B cell (primary cell): ENCODE measurements around the gene FUT7. TPM values are rescaled to one million over a fixed set of nuclear protein-coding genes. Genes with fewer than 3 reads are reported as not detected.

ENCODE experiments used
- ATAC-seq: fragments of 200-7000 bp; cut with Tn5 transposase; one replicate; pipeline ENCODE4 v1.10.0; 2021; ENCODE audit warnings: low read depth, mild to moderate bottlenecking, moderate number of reproducible peaks, moderate library complexity
- CTCF ChIA-PET: fragments of 350-600 bp; sonication (Branson Sonifier 250); formaldehyde crosslinking; loops from one replicate; lab custom pipeline; 2021; ENCODE audit warnings: antibody characterized with exemption, inconsistent platforms; lab: Charles Lee
- POLR2A ChIA-PET: fragments of 350-600 bp; sonication (Branson Sonifier 250); formaldehyde crosslinking; loops from one replicate; lab custom pipeline; 2021; ENCODE audit warnings: antibody characterized with exemption; lab: Charles Lee
- DNase-seq: peaks from one replicate; pipeline ENCODE4 v3.0.0; 2013
- H2AFZ ChIP-seq: 2 replicates; pipeline ENCODE4 v1.6.1; 2012; ENCODE audit warnings: mild to moderate bottlenecking, low read depth, low read length; ENCODE audit not compliant: insufficient read depth, poor library complexity, severe bottlenecking
- H3K27ac ChIP-seq, 2 donors: 1 replicate in 1 of 2; 2 replicates in 1 of 2; pipeline ENCODE4 v1.5.1; 2012 to 2013; ENCODE audit warnings: low read length in 2 of 2, mild to moderate bottlenecking in 2 of 2, moderate library complexity in 1 of 2
- H3K27me3 ChIP-seq, 4 experiments: fragments of 200-600 bp in 1 of 4; sonication (generic) in 1 of 4; replicated peaks in 1 of 4; 1 replicate in 2 of 4; 2 replicates in 2 of 4; pipeline versions ENCODE4 v1.6.1 to v1.7.0; 2013 to 2016; ENCODE audit warnings: low read length in 3 of 4, mild to moderate bottlenecking in 2 of 4, mixed read lengths in 1 of 4, moderate library complexity in 1 of 4; ENCODE audit not compliant: insufficient read depth in 4 of 4, control insufficient read depth in 3 of 4; ENCODE audit errors: control extremely low read depth in 1 of 4
- H3K36me3 ChIP-seq, 2 experiments: replicated peaks in 1 of 2; 1 replicate in 1 of 2; 2 replicates in 1 of 2; pipeline versions ENCODE4 v1.6.1 to v1.7.1; 2013; ENCODE audit warnings: low read length in 1 of 2; ENCODE audit not compliant: insufficient read depth in 2 of 2, control insufficient read depth in 1 of 2; ENCODE audit errors: control extremely low read depth in 1 of 2, extremely low read depth in 1 of 2
- H3K4me1 ChIP-seq, 2 donors: fragments of 200-600 bp in 1 of 2; sonication (generic) in 1 of 2; 1 replicate in 1 of 2; 2 replicates in 1 of 2; pipeline versions ENCODE4 v1.5.1 to v1.6.1; 2013 to 2017; ENCODE audit warnings: low read length in 2 of 2; ENCODE audit not compliant: control insufficient read depth in 2 of 2, insufficient read depth in 2 of 2
- H3K4me2 ChIP-seq: replicated peaks from 2 replicates; pipeline ENCODE3; 2012; ENCODE audit warnings: mild to moderate bottlenecking, low read depth, low read length; ENCODE audit not compliant: poor library complexity, severe bottlenecking
- H3K4me3 ChIP-seq, 5 experiments: fragments of 200-600 bp in 1 of 5; sonication (generic) in 1 of 5; 1 replicate in 3 of 5; 2 replicates in 2 of 5; pipeline versions ENCODE4 v1.5.1 to v1.7.0; 2011 to 2016; ENCODE audit warnings: low read length in 4 of 5, mild to moderate bottlenecking in 4 of 5, low read depth in 2 of 5, control low read depth in 1 of 5, moderate library complexity in 1 of 5; ENCODE audit not compliant: insufficient read depth in 1 of 5; ENCODE audit errors: control extremely low read depth in 1 of 5, extremely low read depth in 1 of 5
- H3K79me2 ChIP-seq: fragments of 200-600 bp; sonication (generic); one replicate; pipeline ENCODE4 v1.6.0; 2016; ENCODE audit warnings: low read length; ENCODE audit not compliant: control insufficient read depth, insufficient read depth
- H3K9ac ChIP-seq: fragments of 200-600 bp; sonication (generic); 2 replicates; pipeline ENCODE4 v1.6.1; 2017; ENCODE audit warnings: mild to moderate bottlenecking, low read length, moderate library complexity
- H3K9me3 ChIP-seq, 3 donors: one replicate each; pipeline versions ENCODE4 v1.6.1 to v1.7.1; 2013; ENCODE audit warnings: low read length in 2 of 3; ENCODE audit not compliant: control insufficient read depth in 2 of 3, insufficient read depth in 1 of 3; ENCODE audit errors: control extremely low read depth in 1 of 3
- H4K20me1 ChIP-seq: 2 replicates; pipeline ENCODE4 v1.6.0; 2012; ENCODE audit warnings: mild to moderate bottlenecking, low read length; ENCODE audit not compliant: insufficient read depth, control insufficient read depth, poor library complexity, severe bottlenecking
- H3K27ac Mint-ChIP-seq: one replicate; pipeline ENCODE4 v1.8.0; 2021; ENCODE audit warnings: mixed read lengths
- H3K27me3 Mint-ChIP-seq: one replicate; pipeline ENCODE4 v1.8.0; 2021; ENCODE audit warnings: mixed read lengths
- H3K4me1 Mint-ChIP-seq: one replicate; pipeline ENCODE4 v1.8.0; 2021; ENCODE audit warnings: mixed read lengths
- H3K4me3 Mint-ChIP-seq: one replicate; pipeline ENCODE4 v1.8.0; 2021; ENCODE audit warnings: mixed read lengths
- H3K9me3 Mint-ChIP-seq: one replicate; pipeline ENCODE4 v1.8.0; 2022; ENCODE audit warnings: mixed read lengths; ENCODE audit not compliant: insufficient read depth
- CTCF ChIP-seq: fragments of 200-600 bp; IDR thresholded peaks from one replicate; pipeline ENCODE4 v1.8.0; 2022; ENCODE audit warnings: antibody characterized with exemption, mild to moderate bottlenecking
- EZH2 ChIP-seq: IDR thresholded peaks from 2 replicates; pipeline ENCODE4 v1.6.1; 2012; ENCODE audit warnings: borderline replicate concordance, low read depth, mild to moderate bottlenecking, moderate library complexity, low read length; ENCODE audit not compliant: insufficient read depth, poor library complexity, severe bottlenecking
- WGBS: methylation state at CpG from one replicate; pipeline ENCODE4 v1.1.5; 2013; ENCODE audit warnings: missing lambda C conversion rate; ENCODE audit not compliant: insufficient coverage; 5-methylcytosine and 5-hydroxymethylcytosine counted together
- intact Hi-C: fragments of 100-400 bp; cut with micrococcal nuclease; formaldehyde crosslinking; loops from one replicate; pipeline ENCODE4 v1.10.0; 2022
- polyA plus RNA-seq: library from polyadenylated mRNA; depleted of rRNA; stranded (reverse); fragments of >200 nt; gene quantifications from 2 replicates; pipeline ENCODE4 v1.2.3, GENCODE V29; 2012
- total RNA-seq, 2 donors: library from RNA; stranded (reverse); fragments of 120-200 nt in 1 of 2; gene quantifications; 1 replicate in 1 of 2; 2 replicates in 1 of 2; pipeline versions ENCODE4 v1.2.3 to v1.2.4, GENCODE V29; 2013 to 2022

FUT7 gene
- total and polyA plus RNA-seq, 2 donors (not counting 1 experiment from before 2014, with no cell fraction given), result 7.3 to 8.2 TPM

- peak; percentile 77 for DNase-seq
- POLR2A ChIA-PET, result interaction anchor here (0.9 to 1.2 kb wide), 3 partner anchors 10 to 22 kb away, joined by 3 read pairs; partner anchors contain the start of gene FUT7
- H3K4me3 ChIP-seq, result no peak overlapping the region
- CTCF ChIA-PET, result interaction anchor here (1.2 to 2.1 kb wide), 2 partner anchors 14 to 18 kb away, joined by 3 to 6 read pairs; no protein-coding TSS in a partner anchor
- no peak for TF ChIP-seq EZH2
- TF ChIP-seq CTCF, result no peak
- H3K4me3 Mint-ChIP-seq, result no peak overlapping the region
- peak overlapping the region; percentile 41 for H3K27ac Mint-ChIP-seq
- no peak overlapping the region for H3K4me2 ChIP-seq
- no peaks in the 10 kb centered on the region for H3K27me3 Mint-ChIP-seq
- ATAC-seq, result peak; percentile 50
- H3K9ac ChIP-seq, result no peak overlapping the region
- no peak overlapping the region for H3K27ac ChIP-seq
- H3K36me3 ChIP-seq, result no peaks in the 10 kb centered on the region
- intact Hi-C loops, result no loop called here
- H3K4me1 Mint-ChIP-seq, result peaks cover 15% of the 10 kb centered on the region
- H2AFZ ChIP-seq, result no peak overlapping the region
- peaks cover 0 to 9% (median 0%) of the 10 kb centered on the region in 3 donors for H3K9me3 ChIP-seq
- no peaks in the 10 kb centered on the region for H3K27me3 ChIP-seq
- peaks cover 3 to 15% of the 10 kb centered on the region in 2 donors for H3K4me1 ChIP-seq
- 76% methylated on average over 27 of the region's 30 CpGs for WGBS
- peaks cover 3% of the 10 kb centered on the region for H4K20me1 ChIP-seq
- no peaks in the 10 kb centered on the region for H3K79me2 ChIP-seq
- no peaks in the 10 kb centered on the region for H3K9me3 Mint-ChIP-seq
These were observed 9.8 kb downstream of the FUT7 start for GRCh38 chr9:137021979-137022661.

GRCh38 chr9:137021568-137021978 lies 10.3 kb downstream of the FUT7 start:
- Histone ChIP-seq H3K4me2 (no peak overlapping the region), H3K27me3 (no peaks in the 10 kb centered on the region), H2AFZ (no peak overlapping the region), H3K27ac (no peak overlapping the region), H4K20me1 (no peaks in the 10 kb centered on the region), H3K4me1 (peaks cover 0 to 9% of the 10 kb centered on the region in 2 donors), H3K4me3 (no peak overlapping the region), H3K9ac (no peak overlapping the region), H3K79me2 (no peaks in the 10 kb centered on the region), H3K9me3 (peaks cover 0 to 9% (median 0%) of the 10 kb centered on the region in 3 donors), H3K36me3 (peaks cover 0 to 5% of the 10 kb centered on the region in 2 experiments)
- 93% methylated on average over 4 of the region's 6 CpGs for WGBS
- H3K9me3 Mint-ChIP-seq, result no peaks in the 10 kb centered on the region
- POLR2A ChIA-PET, result interaction anchor here (0.9 to 1.2 kb wide), 3 partner anchors 11 to 21 kb away, joined by 3 read pairs; partner anchors contain the start of gene FUT7
- intact Hi-C loops, result no loop called here
- DNase-seq (no peak), ATAC-seq (no peak)
- H3K4me1 Mint-ChIP-seq, result peaks cover 11% of the 10 kb centered on the region
- TF ChIP-seq EZH2 (no peak), CTCF (no peak)
- CTCF ChIA-PET, result interaction anchor here (1.2 to 2.1 kb wide), 2 partner anchors 14 to 17 kb away, joined by 3 to 6 read pairs; no protein-coding TSS in a partner anchor
- no peak overlapping the region for H3K4me3 Mint-ChIP-seq
- H3K27ac Mint-ChIP-seq, result no peak overlapping the region
- no peaks in the 10 kb centered on the region for H3K27me3 Mint-ChIP-seq
